Activated CD4-positive, alpha-beta memory T cell treated with anti-CD3 and anti-CD28 coated beads for 36 hours (primary cell): ENCODE data around the gene ATIC. TPM values are rescaled to one million over a fixed set of nuclear protein-coding genes. Genes with fewer than 3 reads are reported as not detected.

Experiments used
- CTCF ChIA-PET: fragments of 350-600 bp; sonication (Branson Sonifier 250); formaldehyde crosslinking; loops from one replicate; lab custom pipeline; 2021; ENCODE audit warnings: antibody characterized with exemption, inconsistent platforms; lab: Charles Lee
- POLR2A ChIA-PET: fragments of 350-600 bp; sonication (Branson Sonifier 250); formaldehyde crosslinking; loops from one replicate; lab custom pipeline; 2021; ENCODE audit warnings: antibody characterized with exemption; lab: Charles Lee
- DNase-seq: peaks from one replicate; pipeline ENCODE4 v3.0.0-alpha.2; 2020
- H3K27ac Mint-ChIP-seq: one replicate; pipeline ENCODE4 v1.8.0; 2021; ENCODE audit warnings: mixed read lengths
- H3K27me3 Mint-ChIP-seq: one replicate; pipeline ENCODE4 v1.8.0; 2021; ENCODE audit warnings: mixed read lengths
- H3K36me3 Mint-ChIP-seq: one replicate; pipeline ENCODE4 v1.8.0; 2021; ENCODE audit warnings: mixed read lengths
- H3K4me1 Mint-ChIP-seq: one replicate; pipeline ENCODE4 v1.8.0; 2021; ENCODE audit warnings: low read depth, mixed read lengths
- H3K4me3 Mint-ChIP-seq: one replicate; pipeline ENCODE4 v1.8.0; 2021; ENCODE audit warnings: mild to moderate bottlenecking, mixed read lengths
- H3K9me3 Mint-ChIP-seq: one replicate; pipeline ENCODE4 v1.8.0; 2021; ENCODE audit warnings: mixed read lengths
- intact Hi-C: fragments of 100-400 bp; cut with micrococcal nuclease; formaldehyde crosslinking; loops from one replicate; pipeline ENCODE4 v1.15.1; 2023
- total RNA-seq, 2 experiments: library from RNA; stranded (reverse); gene quantifications; one replicate each; pipeline ENCODE4 v1.2.3, GENCODE V29; 2021

ATIC gene
- 100 to 1,000 TPM; 256 to 261 TPM for total RNA-seq

- Mint-ChIP-seq H3K27ac (peak within 1 kb of the TSS; percentile 88), H3K36me3 (peaks cover 35% of the 10 kb centered on the region), H3K9me3 (no peaks in the 10 kb centered on the region), H3K4me3 (peak within 1 kb of the TSS; percentile 91), H3K27me3 (no peaks in the 10 kb centered on the region), H3K4me1 (peaks cover 31% of the 10 kb centered on the region)
- DNase-seq, result peak; percentile 95
- POLR2A ChIA-PET, result interaction anchor here (0.9 to 1.1 kb wide), 3 partner anchors 37 to 503 kb away, joined by 3 read pairs; partner anchors contain the start of gene BARD1
- intact Hi-C loops, result loop anchor here (1.0 to 10.0 kb wide), 2 partner anchors 503 to 703 kb away; partner anchors contain the start of genes BARD1 and MREG
- CTCF ChIA-PET, result interaction anchor here (0.6 kb wide), 1 partner anchor 48 kb away, joined by 3 read pairs; no protein-coding TSS in a partner anchor
These were observed at the start of gene ATIC for GRCh38 chr2:215311625-215312396. ATIC (plus strand) TSS chr2:215312059; CDS start chr2:215312143, 84 bp downstream.

- Mint-ChIP-seq H3K27me3 (no peaks in the 10 kb centered on the region), H3K27ac (no peak overlapping the region), H3K36me3 (no peaks in the 10 kb centered on the region), H3K9me3 (no peaks in the 10 kb centered on the region), H3K4me1 (no peaks in the 10 kb centered on the region), H3K4me3 (no peak overlapping the region)
- no peak for DNase-seq
- intact Hi-C loops, result no loop called here
- ChIA-PET CTCF (interaction anchor here (1.1 kb wide), 1 partner anchor 9 kb away, joined by 3 read pairs; no protein-coding TSS in a partner anchor), POLR2A (no interaction called here)
These were observed 49.6 kb upstream of the ATIC start for GRCh38 chr2:215262303-215262702.

- intact Hi-C loops, result no loop called here
- CTCF ChIA-PET, result interaction anchor here (1.1 kb wide), 1 partner anchor 8 kb away, joined by 3 read pairs; no protein-coding TSS in a partner anchor
- DNase-seq, result no peak
- H3K27ac Mint-ChIP-seq, result no peak overlapping the region
- no peak overlapping the region for H3K4me3 Mint-ChIP-seq
- POLR2A ChIA-PET, result no interaction called here
- no peaks in the 10 kb centered on the region for H3K27me3 Mint-ChIP-seq
- H3K4me1 Mint-ChIP-seq, result no peaks in the 10 kb centered on the region
- no peaks in the 10 kb centered on the region for H3K9me3 Mint-ChIP-seq
- H3K36me3 Mint-ChIP-seq, result no peaks in the 10 kb centered on the region
These were observed 49.0 kb upstream of the ATIC start for GRCh38 chr2:215262741-215263362.

DNA sequence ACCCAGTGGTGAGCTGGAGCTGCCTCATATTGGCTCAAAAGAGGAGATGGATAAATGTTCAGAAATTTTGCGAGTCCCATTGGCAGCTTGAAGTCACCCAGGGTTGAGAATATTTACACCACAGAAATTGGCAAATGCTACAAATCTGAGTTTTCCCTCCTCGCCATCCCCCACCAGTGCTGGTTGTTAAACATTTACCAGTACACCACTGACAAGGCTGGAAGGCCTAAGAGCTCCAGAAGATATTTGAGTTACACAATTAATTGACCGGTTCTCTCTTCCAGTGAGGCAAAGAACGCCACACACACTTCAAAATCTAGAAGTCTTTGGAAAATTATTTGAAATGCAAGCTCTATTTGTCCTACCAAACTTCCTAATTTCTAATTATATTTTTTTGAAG is 47.5 kb upstream of the ATIC start:
- Mint-ChIP-seq H3K27me3 (no peaks in the 10 kb centered on the region), H3K9me3 (no peaks in the 10 kb centered on the region), H3K4me1 (no peaks in the 10 kb centered on the region), H3K4me3 (no peak overlapping the region), H3K36me3 (no peaks in the 10 kb centered on the region), H3K27ac (no peak overlapping the region)
- POLR2A ChIA-PET, result no interaction called here
- no peak for DNase-seq
- CTCF ChIA-PET, result no interaction called here
- intact Hi-C loops, result no loop called here

DNA sequence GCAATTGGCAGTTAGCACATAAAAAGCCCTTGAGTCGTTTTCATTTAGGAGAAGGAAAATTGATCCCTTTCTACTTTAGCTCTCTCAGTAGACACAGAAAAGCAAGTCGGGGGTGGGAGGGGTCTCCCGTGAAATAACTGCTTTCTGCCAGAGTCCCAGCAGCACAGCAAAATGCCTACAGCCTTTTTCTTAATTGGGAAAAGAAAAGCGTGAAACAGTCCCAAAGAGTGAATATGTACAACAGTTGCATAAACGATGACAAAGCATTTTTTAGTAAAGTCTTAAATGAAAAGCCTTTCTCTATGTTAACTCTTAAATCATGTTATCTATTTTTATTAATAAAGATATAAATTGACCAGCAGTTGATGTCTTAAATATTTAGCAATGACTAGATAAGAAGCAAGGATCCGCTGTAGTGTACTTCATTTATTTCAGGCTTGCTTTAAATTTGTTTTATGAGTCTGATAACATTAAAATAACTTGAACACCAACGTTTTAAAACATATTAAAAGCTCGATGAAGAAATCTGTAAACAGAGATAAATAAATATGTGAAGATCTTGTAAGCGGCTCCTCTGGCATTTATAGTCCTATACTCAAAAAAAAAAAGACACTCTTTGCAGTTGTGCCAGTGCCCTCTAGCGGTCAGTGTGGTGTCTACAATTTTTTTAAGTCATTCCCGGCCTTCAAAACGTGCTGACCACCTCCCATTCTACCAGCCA is 42.3 kb upstream of the ATIC start:
- no peaks in the 10 kb centered on the region for H3K9me3 Mint-ChIP-seq
- intact Hi-C loops, result loop anchor here (2.0 kb wide), 1 partner anchor 1463 kb away; no protein-coding TSS in a partner anchor
- H3K36me3 Mint-ChIP-seq, result no peaks in the 10 kb centered on the region
- no peak overlapping the region for H3K4me3 Mint-ChIP-seq
- POLR2A ChIA-PET, result no interaction called here
- H3K27me3 Mint-ChIP-seq, result no peaks in the 10 kb centered on the region
- peak; percentile 53 for DNase-seq
- CTCF ChIA-PET, result interaction anchor here (0.6 to 1.4 kb wide), 18 partner anchors 9 to 1534 kb away, joined by 3 to 6 read pairs (median 3); no protein-coding TSS in a partner anchor
- H3K4me1 Mint-ChIP-seq, result no peaks in the 10 kb centered on the region
- no peak overlapping the region for H3K27ac Mint-ChIP-seq

DNA sequence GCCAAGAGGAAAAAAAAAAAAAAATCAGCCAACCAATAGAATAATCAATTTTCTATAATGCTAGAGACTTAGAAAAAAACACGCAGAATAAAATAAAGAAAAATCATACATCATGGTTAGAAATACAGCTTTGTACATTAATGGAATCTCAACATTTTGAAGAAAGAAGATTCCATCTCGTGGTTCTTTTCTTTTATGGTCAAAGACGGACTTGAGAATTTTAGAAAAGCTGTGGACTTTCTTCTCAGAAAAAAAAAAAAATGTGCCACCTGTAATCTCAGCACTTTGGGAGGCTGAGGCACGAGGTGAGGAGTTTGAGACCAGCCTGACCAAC is 41.8 kb upstream of the ATIC start:
- no peaks in the 10 kb centered on the region for H3K36me3 Mint-ChIP-seq
- no peaks in the 10 kb centered on the region for H3K9me3 Mint-ChIP-seq
- H3K27ac Mint-ChIP-seq, result no peak overlapping the region
- H3K4me3 Mint-ChIP-seq, result no peak overlapping the region
- no peaks in the 10 kb centered on the region for H3K4me1 Mint-ChIP-seq
- POLR2A ChIA-PET, result no interaction called here
- no peak for DNase-seq
- H3K27me3 Mint-ChIP-seq, result no peaks in the 10 kb centered on the region
- intact Hi-C loops, result no loop called here
- CTCF ChIA-PET, result interaction anchor here (0.6 to 1.4 kb wide), 16 partner anchors 9 to 1534 kb away, joined by 3 to 6 read pairs (median 3); no protein-coding TSS in a partner anchor

- DNase-seq, result no peak
- Mint-ChIP-seq H3K4me1 (no peaks in the 10 kb centered on the region), H3K4me3 (no peak overlapping the region), H3K36me3 (no peaks in the 10 kb centered on the region), H3K27ac (no peak overlapping the region), H3K9me3 (no peaks in the 10 kb centered on the region), H3K27me3 (no peaks in the 10 kb centered on the region)
- POLR2A ChIA-PET, result no interaction called here
- intact Hi-C loops, result no loop called here
- CTCF ChIA-PET, result interaction anchor here (1.2 to 1.5 kb wide), 2 partner anchors 9 to 660 kb away, joined by 3 to 6 read pairs; no protein-coding TSS in a partner anchor
These were observed 40.4 kb upstream of the ATIC start for GRCh38 chr2:215271446-215271845.

DNA sequence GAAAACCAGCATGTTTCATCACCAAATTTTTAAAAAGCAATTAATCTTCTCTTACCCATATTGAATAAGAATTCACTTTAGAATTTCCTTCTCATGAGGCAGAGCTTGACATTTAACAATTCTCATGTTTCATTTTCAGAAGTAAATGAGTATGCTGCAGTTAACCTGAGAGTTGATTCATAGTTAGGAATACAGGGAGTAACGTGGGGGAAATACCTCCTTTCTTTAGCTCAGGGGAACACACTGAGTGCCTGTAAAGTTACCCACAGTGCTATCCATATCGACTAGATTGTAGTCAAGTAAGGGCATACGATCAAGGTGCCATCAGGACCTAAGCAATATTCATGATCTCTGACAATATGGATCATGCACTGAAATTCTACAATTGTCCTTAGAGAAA is 38.9 kb upstream of the ATIC start:
- no peak overlapping the region for H3K27ac Mint-ChIP-seq
- H3K4me1 Mint-ChIP-seq, result no peaks in the 10 kb centered on the region
- intact Hi-C loops, result no loop called here
- H3K36me3 Mint-ChIP-seq, result no peaks in the 10 kb centered on the region
- no peaks in the 10 kb centered on the region for H3K9me3 Mint-ChIP-seq
- H3K4me3 Mint-ChIP-seq, result no peak overlapping the region
- no peaks in the 10 kb centered on the region for H3K27me3 Mint-ChIP-seq
- POLR2A ChIA-PET, result no interaction called here
- CTCF ChIA-PET, result no interaction called here
- no peak for DNase-seq

DNA sequence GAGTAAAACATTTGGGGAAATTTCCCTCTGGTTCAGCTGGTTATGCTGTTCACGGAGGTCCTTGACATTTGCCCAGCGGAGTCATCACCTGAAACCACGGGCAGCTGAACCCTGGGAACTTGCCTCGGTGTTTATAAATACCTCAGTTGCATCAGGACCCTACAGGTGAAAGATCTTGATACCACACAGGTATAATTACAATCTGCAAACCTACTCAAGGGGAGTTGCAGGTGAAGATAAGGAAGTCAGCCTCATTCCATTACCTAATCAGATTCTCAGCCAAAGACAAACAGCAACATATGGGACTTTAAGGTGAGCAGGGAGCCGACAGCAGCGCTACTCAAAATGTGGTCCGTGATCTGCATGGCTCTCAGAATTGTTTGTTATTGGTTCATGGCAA is 37.0 kb upstream of the ATIC start:
- H3K27ac Mint-ChIP-seq, result no peak overlapping the region
- no peak for DNase-seq
- no peaks in the 10 kb centered on the region for H3K36me3 Mint-ChIP-seq
- no peaks in the 10 kb centered on the region for H3K4me1 Mint-ChIP-seq
- H3K27me3 Mint-ChIP-seq, result no peaks in the 10 kb centered on the region
- no peak overlapping the region for H3K4me3 Mint-ChIP-seq
- ChIA-PET CTCF (no interaction called here), POLR2A (interaction anchor here (1.1 kb wide), 1 partner anchor 37 kb away, joined by 3 read pairs; the partner anchor contains the start of gene ATIC)
- H3K9me3 Mint-ChIP-seq, result no peaks in the 10 kb centered on the region
- intact Hi-C loops, result no loop called here

GRCh38 chr2:215275824-215276223 is 36.0 kb upstream of the ATIC start:
- ChIA-PET CTCF (no interaction called here), POLR2A (interaction anchor here (0.6 kb wide), 1 partner anchor 480 kb away, joined by 3 read pairs; no protein-coding TSS in a partner anchor)
- DNase-seq, result no peak
- Mint-ChIP-seq H3K27ac (no peak overlapping the region), H3K27me3 (no peaks in the 10 kb centered on the region), H3K4me1 (no peaks in the 10 kb centered on the region), H3K9me3 (no peaks in the 10 kb centered on the region), H3K36me3 (no peaks in the 10 kb centered on the region), H3K4me3 (no peak overlapping the region)
- intact Hi-C loops, result no loop called here

- Mint-ChIP-seq H3K4me3 (no peak overlapping the region), H3K4me1 (no peaks in the 10 kb centered on the region), H3K9me3 (no peaks in the 10 kb centered on the region), H3K36me3 (no peaks in the 10 kb centered on the region), H3K27me3 (no peaks in the 10 kb centered on the region), H3K27ac (no peak overlapping the region)
- POLR2A ChIA-PET, result no interaction called here
- CTCF ChIA-PET, result no interaction called here
- intact Hi-C loops, result no loop called here
- peak; percentile 16 for DNase-seq
These were observed 33.9 kb upstream of the ATIC start for GRCh38 chr2:215277944-215278343.

GRCh38 chr2:215280326-215280725 is 31.5 kb upstream of the ATIC start:
- Mint-ChIP-seq H3K27ac (no peak overlapping the region), H3K27me3 (no peaks in the 10 kb centered on the region)
- POLR2A ChIA-PET, result no interaction called here

More at GRCh38 chr2:215280326-215280725, 31.5 kb upstream of the ATIC start:
- no peaks in the 10 kb centered on the region for H3K36me3 Mint-ChIP-seq
- DNase-seq, result no peak
- no peaks in the 10 kb centered on the region for H3K4me1 Mint-ChIP-seq
- CTCF ChIA-PET, result interaction anchor here (0.6 kb wide), 1 partner anchor 10 kb away, joined by 6 read pairs; no protein-coding TSS in a partner anchor
- H3K4me3 Mint-ChIP-seq, result no peak overlapping the region
- intact Hi-C loops, result no loop called here
- H3K9me3 Mint-ChIP-seq, result no peaks in the 10 kb centered on the region
